ENCODE data around the gene ARHGEF7.
A peak's percentile ranks its signal among the peaks of the same experiment; 100 is the strongest.
"Not testable (repeated sequence)": the region's sequence is repeated elsewhere in the genome, so short reads cannot be mapped to it uniquely, and the experiment has no call there.

The ARHGEF7 gene

DNA sequence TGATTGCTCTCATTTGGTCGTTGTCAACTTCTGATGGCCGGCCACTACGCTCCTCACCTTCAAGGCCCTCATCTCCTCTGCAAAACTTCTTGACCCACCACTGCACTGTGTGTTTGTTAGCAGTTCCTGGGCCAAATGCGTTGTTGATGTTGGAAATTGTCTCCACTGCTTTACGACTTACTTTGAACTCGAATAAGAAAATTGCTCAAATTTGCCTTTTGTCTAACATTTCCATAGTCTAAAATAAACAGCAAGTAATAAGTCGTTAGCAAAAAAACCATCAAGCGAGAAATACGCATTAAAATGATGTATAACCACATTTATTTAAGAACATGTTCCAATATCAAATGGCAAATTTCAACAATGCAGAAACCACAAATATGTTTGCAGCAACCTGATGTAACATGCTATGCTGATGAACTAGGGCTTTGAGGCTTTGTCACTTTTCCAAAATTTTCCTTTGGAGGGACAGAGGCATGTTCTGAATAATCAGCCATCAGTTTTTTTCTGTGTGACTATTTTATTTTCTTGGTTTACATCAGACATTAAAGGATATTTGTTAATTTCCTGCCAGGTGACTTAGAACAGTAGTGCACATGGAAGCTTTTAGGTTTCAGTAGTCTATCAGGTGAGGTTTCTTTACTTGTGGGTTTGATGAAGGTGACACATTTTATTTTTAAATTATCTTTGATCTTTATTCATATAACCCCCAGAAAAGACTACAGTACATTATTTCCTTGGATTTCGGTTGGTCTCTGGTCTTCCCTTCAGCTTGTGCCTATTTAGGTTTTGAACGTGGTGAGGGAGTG lies 130.7 kb downstream of the ARHGEF7 start:
- Mint-ChIP-seq H3K9me3 (no peaks in the 10 kb centered on the region), H3K4me3 (no peak overlapping the region), H3K27me3 (no peaks in the 10 kb centered on the region), H3K36me3 (ENCODE audit: insufficient read depth) (peaks cover 57% of the 10 kb centered on the region), H3K4me1 (ENCODE audit: low read depth in 2 of 2) (peaks cover 8 to 14% of the 10 kb centered on the region in 2 donors), H3K27ac (no peak overlapping the region)
- ATAC-seq (replicated peaks) (no peak), DNase-seq (no peak)

DNA sequence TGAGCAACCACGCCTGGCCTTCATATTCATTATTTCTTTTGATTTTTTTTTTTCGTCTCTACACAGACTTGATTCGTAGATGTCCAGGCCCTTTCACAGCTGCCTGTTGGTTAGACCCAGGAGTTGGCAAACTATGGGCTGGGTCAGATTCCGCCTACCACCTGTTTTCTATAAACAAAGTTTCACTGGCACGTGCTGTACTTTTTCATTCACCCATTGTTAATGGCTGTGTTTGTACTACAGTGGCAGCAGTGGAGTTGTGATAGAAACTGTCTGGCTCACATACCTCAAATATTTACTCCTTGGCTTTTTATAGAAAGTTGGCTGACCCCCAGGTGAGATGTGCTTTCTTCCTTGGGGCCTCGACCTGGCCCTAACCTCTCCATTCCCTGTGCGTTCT lies 132.4 kb downstream of the ARHGEF7 start:
- Mint-ChIP-seq H3K27me3 (no peaks in the 10 kb centered on the region), H3K4me1 (ENCODE audit: low read depth in 2 of 2) (peaks cover 16 to 29% of the 10 kb centered on the region in 2 donors), H3K4me3 (no peak overlapping the region), H3K27ac (no peak overlapping the region), H3K9me3 (no peaks in the 10 kb centered on the region), H3K36me3 (ENCODE audit: insufficient read depth) (peaks cover 55% of the 10 kb centered on the region)
- ATAC-seq (replicated peaks), result no peak
- DNase-seq, result no peak

DNA sequence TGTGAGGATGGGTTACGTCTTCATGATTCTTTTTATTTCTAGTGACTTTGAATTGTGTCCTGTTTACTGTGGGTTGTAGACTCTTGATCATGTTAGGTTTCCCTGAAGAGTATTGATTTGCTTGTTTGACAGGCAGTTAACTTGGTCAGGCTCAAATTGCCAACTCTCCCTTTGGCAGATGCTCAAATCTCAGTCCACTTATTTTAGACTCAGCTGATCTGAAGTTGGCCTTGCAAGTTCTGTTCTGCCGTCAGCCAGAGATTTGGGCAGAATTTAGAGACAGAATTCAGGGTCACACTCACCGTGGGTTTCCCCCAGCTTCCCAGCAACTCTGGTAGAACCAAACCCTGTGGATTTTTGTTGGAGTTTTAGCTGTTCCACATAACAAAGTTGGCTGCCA lies 133.7 kb downstream of the ARHGEF7 start:
- ATAC-seq (replicated peaks) (no peak), DNase-seq (no peak)
- Mint-ChIP-seq H3K27ac (no peak overlapping the region), H3K4me1 (ENCODE audit: low read depth in 2 of 2) (peaks cover 16 to 29% of the 10 kb centered on the region in 2 donors), H3K36me3 (ENCODE audit: insufficient read depth) (peaks cover 63% of the 10 kb centered on the region), H3K4me3 (no peak overlapping the region), H3K9me3 (no peaks in the 10 kb centered on the region), H3K27me3 (no peaks in the 10 kb centered on the region)

DNA sequence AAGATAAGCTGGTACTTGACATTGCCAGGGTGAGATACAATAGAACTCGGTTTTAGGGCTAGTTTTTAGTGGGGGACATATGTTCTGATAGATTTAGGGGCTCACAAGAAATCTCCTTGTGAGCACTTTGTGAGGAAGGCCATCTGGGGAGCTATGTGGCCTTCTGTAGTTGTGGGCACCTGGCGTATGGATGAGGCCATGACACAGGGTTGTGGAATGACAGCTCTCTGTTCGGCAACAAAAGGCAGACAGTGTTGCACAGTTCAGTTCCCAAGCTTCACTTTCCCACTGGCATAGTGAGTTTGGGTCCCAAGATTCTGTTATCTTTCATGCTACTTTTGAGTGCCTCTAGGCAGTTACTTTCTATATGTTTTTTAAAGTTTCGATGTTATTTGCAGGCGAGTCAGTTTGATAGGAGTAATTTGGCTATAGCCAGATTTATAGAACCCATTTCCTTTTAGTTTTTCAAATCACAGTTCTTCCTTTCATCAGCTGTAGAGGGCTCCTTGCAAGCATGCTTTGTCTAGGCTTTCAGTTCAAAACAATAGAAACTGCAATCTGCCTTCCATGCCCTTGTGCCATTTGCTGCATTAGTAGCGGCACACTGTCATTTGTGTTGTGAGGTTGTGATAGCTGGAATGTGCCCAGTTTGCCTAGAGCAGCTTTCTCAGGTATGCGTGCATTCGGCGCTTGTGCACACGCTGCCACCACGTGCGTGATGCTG lies 134.7 kb downstream of the ARHGEF7 start:
- no peaks in the 10 kb centered on the region for H3K27me3 Mint-ChIP-seq
- peak overlapping the region; percentile 15 to 49 for H3K27ac Mint-ChIP-seq
- ATAC-seq (replicated peaks) (no peak), DNase-seq (no peak)
- no peak overlapping the region for H3K4me3 Mint-ChIP-seq
- peaks cover 54% of the 10 kb centered on the region for H3K36me3 Mint-ChIP-seq (ENCODE audit: insufficient read depth)
- H3K4me1 Mint-ChIP-seq (ENCODE audit: low read depth in 2 of 2), result peaks cover 16 to 29% of the 10 kb centered on the region in 2 donors
- H3K9me3 Mint-ChIP-seq, result no peaks in the 10 kb centered on the region

DNA sequence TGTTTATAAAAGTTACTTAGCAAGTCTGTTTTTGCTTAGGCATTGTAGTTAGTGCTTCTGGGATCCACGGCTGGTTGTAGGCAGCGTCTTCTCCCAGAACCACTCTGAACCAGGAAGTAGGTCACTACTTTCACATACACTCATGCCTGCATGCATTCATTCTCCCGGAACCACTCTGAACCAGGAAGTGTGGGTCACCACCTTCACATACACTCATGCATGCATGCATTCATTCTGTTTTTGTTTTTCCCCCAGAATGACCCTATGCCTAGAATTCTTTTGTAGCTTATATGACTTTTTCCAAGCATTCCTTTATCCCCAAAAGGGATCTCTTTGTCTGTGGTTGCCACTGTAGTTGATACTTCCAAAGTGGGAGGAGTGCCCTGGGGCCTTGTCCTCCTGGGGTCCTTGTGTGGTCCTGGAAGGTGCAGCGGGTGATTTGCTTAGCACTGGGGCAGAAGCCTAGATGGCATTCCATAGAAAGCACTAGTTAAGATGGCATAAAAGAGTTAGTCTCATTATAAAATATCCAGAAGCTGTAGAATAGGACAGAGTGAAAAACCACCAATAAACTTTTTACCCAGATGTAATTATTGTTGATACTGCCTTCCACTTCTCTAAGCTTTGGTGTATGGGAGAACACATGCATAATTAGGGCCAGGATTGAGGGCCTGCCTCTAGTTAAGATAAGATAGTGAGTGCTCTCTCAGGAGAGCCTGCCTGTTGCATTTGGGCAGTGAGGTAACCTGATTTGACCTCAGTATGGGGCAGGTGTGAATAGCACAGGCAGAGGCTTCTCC lies 136.7 kb downstream of the ARHGEF7 start:
- H3K27me3 Mint-ChIP-seq, result no peaks in the 10 kb centered on the region

DNA sequence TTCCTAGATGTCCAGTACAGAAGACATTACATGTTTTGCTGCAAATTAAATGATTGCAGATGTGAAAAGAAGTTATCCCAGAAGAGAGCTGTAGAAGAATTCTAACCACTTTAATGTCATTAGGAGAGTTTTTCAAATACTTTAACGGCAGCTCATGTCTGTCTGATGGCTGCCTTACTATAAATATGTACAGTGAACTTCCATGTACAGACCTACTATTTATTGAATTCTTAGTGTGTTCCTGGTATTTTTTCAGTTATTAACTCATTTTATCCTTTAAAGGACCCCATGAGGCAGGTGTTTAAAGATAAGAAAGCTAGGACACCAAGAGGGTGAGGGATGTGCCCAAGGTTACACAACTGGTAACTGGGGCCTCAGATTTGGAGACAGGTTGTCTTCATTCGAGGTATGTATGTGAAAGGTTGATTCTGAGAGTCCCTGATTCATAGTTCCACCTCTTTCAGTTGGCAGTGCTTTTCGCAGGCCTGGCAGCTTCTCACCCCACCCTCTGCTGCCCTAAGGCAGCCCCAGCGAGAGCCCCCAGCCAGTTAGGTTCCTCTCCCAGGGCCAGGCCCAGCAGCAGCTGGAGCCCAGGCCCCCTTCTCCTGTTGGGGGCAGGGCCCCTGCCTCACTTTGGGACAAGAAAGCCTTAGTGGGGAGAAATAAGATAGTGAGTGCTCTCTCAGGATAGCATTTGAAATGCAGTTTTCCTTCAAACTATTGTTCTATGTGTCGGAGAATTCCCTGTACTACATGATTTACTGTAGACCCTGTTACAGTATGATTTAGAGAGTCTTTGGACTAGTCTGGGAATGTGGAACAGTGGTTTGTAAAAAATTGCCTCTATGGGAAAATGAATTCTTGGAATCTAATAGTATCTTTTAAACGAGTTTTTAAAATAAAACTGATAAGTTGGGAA lies 137.6 kb downstream of the ARHGEF7 start:
- DNase-seq (no peak), ATAC-seq (replicated peaks) (no peak)
- Mint-ChIP-seq H3K36me3 (ENCODE audit: insufficient read depth) (peaks cover 29% of the 10 kb centered on the region), H3K4me1 (ENCODE audit: low read depth in 2 of 2) (peaks cover 20 to 33% of the 10 kb centered on the region in 2 donors), H3K4me3 (no peak overlapping the region), H3K27me3 (no peaks in the 10 kb centered on the region), H3K9me3 (no peaks in the 10 kb centered on the region), H3K27ac (peak overlapping the region; percentile 38 to 63)

More for the DNA sequence above, 136.7 kb downstream of the ARHGEF7 start:
- DNase-seq, result no peak
- Mint-ChIP-seq H3K27ac (peak overlapping the region; percentile 38 to 63), H3K9me3 (no peaks in the 10 kb centered on the region), H3K36me3 (ENCODE audit: insufficient read depth) (peaks cover 38% of the 10 kb centered on the region), H3K4me3 (no peak overlapping the region), H3K4me1 (ENCODE audit: low read depth in 2 of 2) (peaks cover 20 to 29% of the 10 kb centered on the region in 2 donors)
- ATAC-seq (replicated peaks), result no peak

DNA sequence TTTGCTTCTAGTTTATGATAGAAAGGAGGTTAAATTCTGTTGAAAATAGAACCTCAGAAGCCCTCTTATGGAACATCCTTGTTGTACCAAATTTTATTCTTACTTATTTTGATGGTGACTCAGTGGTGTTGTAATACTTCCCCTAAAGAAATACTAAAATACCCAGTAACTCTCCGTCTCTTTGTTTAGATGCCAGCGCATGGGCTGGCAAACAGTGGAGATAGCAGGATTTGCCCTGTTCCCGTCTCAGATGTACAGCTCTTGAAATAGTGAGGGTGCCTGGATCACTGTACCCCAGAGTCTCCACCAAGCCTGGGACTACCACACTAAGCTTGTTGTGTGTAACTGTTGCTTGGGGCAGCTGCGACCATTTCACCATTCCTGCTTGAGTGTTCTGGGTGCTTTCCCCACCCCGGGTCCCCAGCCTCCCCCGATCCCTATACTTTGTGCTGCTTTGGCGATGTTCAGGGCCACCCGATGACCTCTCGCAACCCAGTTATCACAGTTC lies 138.3 kb downstream of the ARHGEF7 start:
- Mint-ChIP-seq H3K4me3 (no peak overlapping the region), H3K4me1 (ENCODE audit: low read depth in 2 of 2) (peaks cover 18 to 33% of the 10 kb centered on the region in 2 donors), H3K27ac (no peak overlapping the region), H3K36me3 (ENCODE audit: insufficient read depth) (peaks cover 24% of the 10 kb centered on the region), H3K27me3 (no peaks in the 10 kb centered on the region), H3K9me3 (peaks cover 0 to under 1% of the 10 kb centered on the region in 2 donors)
- DNase-seq (no peak), ATAC-seq (replicated peaks) (no peak)

DNA sequence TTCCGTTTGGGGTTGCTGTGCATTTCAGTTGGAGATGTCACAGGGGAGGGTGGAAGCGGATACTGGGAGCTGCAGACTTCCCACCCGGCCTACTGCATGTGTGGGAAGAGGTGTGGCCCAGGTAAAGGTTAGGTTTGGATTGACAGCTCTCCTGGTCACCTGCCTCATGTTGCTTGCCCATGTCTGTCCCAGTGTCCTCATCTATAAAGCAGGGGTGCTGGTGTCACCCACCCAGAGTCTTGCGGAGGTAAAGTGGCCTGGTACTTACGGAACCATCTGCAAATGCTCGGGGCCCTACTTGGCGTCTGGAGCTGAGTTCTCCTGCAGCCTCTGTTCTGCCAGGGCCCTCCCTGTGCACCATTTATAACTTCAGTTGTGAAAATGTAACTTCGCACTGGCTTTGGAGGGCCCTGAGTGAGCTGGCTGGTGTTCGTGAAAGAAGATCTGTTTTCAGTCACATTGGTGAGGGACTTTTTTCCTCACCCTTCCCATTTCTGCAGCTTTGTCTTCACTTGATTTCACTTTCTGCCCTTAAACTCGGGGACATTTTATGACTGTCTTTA lies 140.2 kb downstream of the ARHGEF7 start:
- ATAC-seq (replicated peaks), result no peak
- Mint-ChIP-seq H3K27me3 (no peaks in the 10 kb centered on the region), H3K4me3 (no peak overlapping the region), H3K36me3 (ENCODE audit: insufficient read depth) (peaks cover 22% of the 10 kb centered on the region), H3K9me3 (peaks cover 6 to 14% of the 10 kb centered on the region in 2 donors), H3K27ac (no peak overlapping the region), H3K4me1 (ENCODE audit: low read depth in 2 of 2) (peaks cover 12 to 27% of the 10 kb centered on the region in 2 donors)
- no peak for DNase-seq

DNA sequence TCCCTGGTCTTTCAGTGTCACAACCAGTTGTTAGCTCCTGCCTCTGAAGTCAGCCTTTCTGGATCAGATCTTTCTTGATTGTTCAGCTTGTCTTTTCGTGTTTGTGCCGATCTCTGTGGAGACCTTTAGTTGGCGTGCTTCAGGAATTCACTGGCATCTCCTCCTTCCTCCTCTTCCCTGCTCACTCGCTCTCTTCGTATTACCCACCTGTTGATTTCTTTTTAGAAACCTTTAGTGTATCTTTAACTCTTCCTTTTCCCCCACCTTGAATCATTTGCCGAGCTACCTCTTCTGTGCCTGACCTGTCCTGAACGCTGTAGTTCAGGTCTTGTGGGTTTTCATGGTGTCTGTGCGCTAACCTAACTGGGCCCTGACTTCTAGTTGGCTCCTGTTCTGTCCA lies 141.3 kb downstream of the ARHGEF7 start:
- Mint-ChIP-seq H3K4me1 (ENCODE audit: low read depth in 2 of 2) (peaks cover 8 to 21% of the 10 kb centered on the region in 2 donors), H3K27ac (peak overlapping the region in 1 of 2 donors; percentile 7), H3K27me3 (no peaks in the 10 kb centered on the region), H3K4me3 (no peak overlapping the region), H3K36me3 (ENCODE audit: insufficient read depth) (peaks cover 17% of the 10 kb centered on the region), H3K9me3 (peaks cover 6 to 14% of the 10 kb centered on the region in 2 donors)
- no peak for ATAC-seq (replicated peaks)
- no peak for DNase-seq

DNA sequence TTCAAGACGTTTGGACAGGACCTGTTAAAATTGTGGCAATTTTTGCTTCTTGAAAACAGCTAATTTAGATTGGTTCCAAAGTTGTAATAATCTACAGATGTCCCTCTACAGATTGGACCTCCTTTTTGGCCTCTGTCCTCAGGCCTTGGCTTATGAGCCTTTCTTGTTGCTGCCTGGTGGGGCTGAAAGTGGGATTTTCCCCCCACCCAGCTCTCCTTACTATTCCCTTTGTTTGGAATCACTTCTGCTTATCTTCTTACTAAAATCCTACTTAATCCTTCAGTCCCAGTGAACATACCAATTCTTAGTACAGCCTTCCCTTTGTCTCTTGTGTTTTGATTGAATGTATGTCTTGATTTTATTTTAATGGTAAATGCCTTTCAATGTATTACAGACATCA lies 141.8 kb downstream of the ARHGEF7 start:
- peaks cover 17% of the 10 kb centered on the region for H3K36me3 Mint-ChIP-seq (ENCODE audit: insufficient read depth)
- peak overlapping the region in 1 of 2 donors; percentile 7 for H3K27ac Mint-ChIP-seq
- DNase-seq, result no peak
- H3K4me1 Mint-ChIP-seq (ENCODE audit: low read depth in 2 of 2), result peaks cover 7 to 21% of the 10 kb centered on the region in 2 donors
- H3K9me3 Mint-ChIP-seq, result peaks cover 6 to 14% of the 10 kb centered on the region in 2 donors
- no peak overlapping the region for H3K4me3 Mint-ChIP-seq
- no peaks in the 10 kb centered on the region for H3K27me3 Mint-ChIP-seq
- ATAC-seq (replicated peaks), result no peak

DNA sequence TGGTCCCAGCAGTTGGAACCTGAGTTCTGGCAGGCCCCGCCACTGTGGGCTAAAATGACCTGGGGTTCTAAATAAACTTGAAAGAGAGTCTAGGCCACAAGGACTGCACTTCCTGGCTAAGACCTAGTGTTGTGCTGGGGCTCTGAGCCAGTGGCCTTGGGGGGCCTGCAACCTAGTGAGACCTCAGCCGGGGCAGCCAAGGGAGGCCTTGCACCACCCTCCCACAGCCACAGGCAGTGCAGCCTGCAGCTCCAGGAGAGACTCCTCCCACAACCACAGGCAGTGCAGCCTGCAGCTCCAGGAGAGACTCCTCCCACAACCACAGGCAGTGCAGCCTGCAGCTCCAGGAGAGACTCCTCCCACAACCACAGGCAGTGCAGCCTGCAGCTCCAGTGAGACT lies 142.8 kb downstream of the ARHGEF7 start:
- H3K27me3 Mint-ChIP-seq; ATAC-seq (replicated peaks); H3K4me3 Mint-ChIP-seq; H3K27ac Mint-ChIP-seq; DNase-seq: not testable (repeated sequence)
- H3K4me1 Mint-ChIP-seq (ENCODE audit: low read depth in 2 of 2), result peaks cover 6 to 24% of the 10 kb centered on the region in 2 donors
- peaks cover 6 to 14% of the 10 kb centered on the region in 2 donors for H3K9me3 Mint-ChIP-seq
- H3K36me3 Mint-ChIP-seq (ENCODE audit: insufficient read depth), result peaks cover 20% of the 10 kb centered on the region

DNA sequence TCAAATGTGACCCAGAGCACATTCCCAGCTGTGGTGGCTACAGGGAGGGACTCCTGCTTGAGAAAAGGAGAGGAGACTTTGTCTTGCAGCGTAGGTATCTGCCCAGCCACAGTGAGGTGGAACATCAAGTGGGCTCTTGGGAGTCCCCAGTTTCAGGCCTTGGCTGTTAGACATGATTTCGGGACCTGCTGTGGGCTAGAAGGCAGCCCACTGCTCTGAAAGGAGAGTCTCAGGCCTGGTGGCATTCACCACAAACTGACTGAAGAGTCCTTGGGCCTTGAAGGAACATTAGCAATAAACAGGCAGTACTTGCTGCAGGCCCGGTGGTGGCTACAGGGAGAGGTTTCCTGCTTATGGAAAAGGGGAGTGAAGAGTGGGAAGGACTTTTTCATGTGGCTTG lies 143.5 kb downstream of the ARHGEF7 start:
- no peak for ATAC-seq (replicated peaks)
- no peak overlapping the region for H3K4me3 Mint-ChIP-seq
- H3K9me3 Mint-ChIP-seq, result peaks cover 6 to 14% of the 10 kb centered on the region in 2 donors
- no peak for DNase-seq
- no peak overlapping the region for H3K27ac Mint-ChIP-seq
- peaks cover 13% of the 10 kb centered on the region for H3K36me3 Mint-ChIP-seq (ENCODE audit: insufficient read depth)
- H3K4me1 Mint-ChIP-seq (ENCODE audit: low read depth in 2 of 2), result peaks cover 6 to 30% of the 10 kb centered on the region in 2 donors
- no peaks in the 10 kb centered on the region for H3K27me3 Mint-ChIP-seq

All from effector memory CD8-positive, alpha-beta T cell (primary cell).